Endodermal cell (in vitro differentiated cells): ENCODE data around the gene CNTN4. TPM values are rescaled to one million over a fixed set of nuclear protein-coding genes. Genes with fewer than 3 reads are reported as not detected.

ENCODE experiments used
- DNase-seq: peaks from one replicate; pipeline ENCODE4 v3.0.0-alpha.2; 2017
- H3K27ac ChIP-seq: 2 replicates; pipeline ENCODE4 v1.5.1; 2013; ENCODE audit warnings: mild to moderate bottlenecking, low read depth, low read length, moderate library complexity
- H3K27me3 ChIP-seq: 2 replicates; pipeline ENCODE4 v1.6.1; 2013; ENCODE audit warnings: mild to moderate bottlenecking, low read length, moderate library complexity; ENCODE audit not compliant: insufficient read depth, control insufficient read depth, poor library complexity, severe bottlenecking
- H3K36me3 ChIP-seq: 2 replicates; pipeline ENCODE4 v1.7.0; 2013; ENCODE audit warnings: mild to moderate bottlenecking, low read length, moderate library complexity; ENCODE audit not compliant: control insufficient read depth, insufficient read depth
- H3K4me1 ChIP-seq: one replicate; pipeline ENCODE4 v1.7.0; 2013; ENCODE audit warnings: low read length; ENCODE audit not compliant: control insufficient read depth, insufficient read depth
- H3K4me3 ChIP-seq: 2 replicates; pipeline ENCODE4 v1.5.1; 2013; ENCODE audit warnings: mild to moderate bottlenecking, low read length, moderate library complexity
- H3K9ac ChIP-seq: 2 replicates; pipeline ENCODE4 v1.6.1; 2013; ENCODE audit warnings: mild to moderate bottlenecking, low read length, moderate library complexity; ENCODE audit not compliant: poor library complexity, severe bottlenecking; ENCODE audit errors: extremely low read depth
- H3K9me3 ChIP-seq: 2 replicates; pipeline ENCODE4 v1.6.1; 2013; ENCODE audit warnings: mild to moderate bottlenecking, low read length, moderate library complexity; ENCODE audit not compliant: control insufficient read depth
- H3K27ac Mint-ChIP-seq: 2 replicates; pipeline ENCODE4 v1.8.0; 2020; ENCODE audit warnings: mixed read lengths
- H3K27me3 Mint-ChIP-seq: 2 replicates; pipeline ENCODE4 v1.8.0; 2021; ENCODE audit warnings: mild to moderate bottlenecking, mixed read lengths; ENCODE audit not compliant: insufficient read depth
- H3K36me3 Mint-ChIP-seq: 2 replicates; pipeline ENCODE4 v1.8.0; 2020; ENCODE audit warnings: low read depth, mixed read lengths
- H3K4me1 Mint-ChIP-seq: 2 replicates; pipeline ENCODE4 v1.8.0; 2020; ENCODE audit warnings: mixed read lengths
- H3K4me3 Mint-ChIP-seq: 2 replicates; pipeline ENCODE4 v1.8.0; 2020; ENCODE audit warnings: mild to moderate bottlenecking, moderate library complexity, mixed read lengths
- H3K9me3 Mint-ChIP-seq: 2 replicates; pipeline ENCODE4 v1.8.0; 2020; ENCODE audit warnings: mild to moderate bottlenecking, mixed read lengths
- CTCF ChIP-seq: fragments of 200-600 bp; sonication (generic); conservative IDR thresholded peaks from 2 replicates; pipeline ENCODE4 v1.5.0; 2021; ENCODE audit warnings: antibody characterized with exemption, mild to moderate bottlenecking
- WGBS, 2 experiments: methylation state at CpG; one replicate each; pipeline versions ENCODE4 v1.1.5 to v1.1.7; 2013; ENCODE audit warnings: missing lambda C conversion rate in 2 of 2, mixed read lengths in 1 of 2; ENCODE audit not compliant: insufficient coverage in 1 of 2, insufficient read length in 1 of 2; 5-methylcytosine and 5-hydroxymethylcytosine counted together
- total RNA-seq, 2 donors: library from RNA; stranded (reverse); fragmentation: NEBNext Ultra II Directional in 1 of 2; extraction: Animal tissue kit (Norgen Biotek cat#: 25700) in 1 of 2; gene quantifications; 2 replicates in 1 of 2; 3 replicates in 1 of 2; pipeline ENCODE4 v1.2.1, GENCODE V29; 2021

The CNTN4 gene
- total RNA-seq, 2 donors from 2014 or later: 10.8 to 11.1 TPM

- TF ChIP-seq CTCF: no peak
- Mint-ChIP-seq H3K9me3 (no peaks in the 10 kb centered on the region), H3K27ac (no peak overlapping the region), H3K27me3 (no peaks in the 10 kb centered on the region), H3K4me3 (no peak overlapping the region), H3K36me3 (no peaks in the 10 kb centered on the region), H3K4me1 (peaks cover 11% of the 10 kb centered on the region)
- Histone ChIP-seq H3K4me3 (no peak overlapping the region), H3K27ac (no peak overlapping the region), H3K9ac (no peak overlapping the region), H3K27me3 (no peaks in the 10 kb centered on the region), H3K4me1 (no peaks in the 10 kb centered on the region), H3K9me3 (no peaks in the 10 kb centered on the region), H3K36me3 (no peaks in the 10 kb centered on the region)
- no peak for DNase-seq
- WGBS, 2 experiments: 79 to 96% methylated on average over 4 to 7 of the region's 7 CpGs
These were observed 885.6 kb downstream of the CNTN4 start for GRCh38 chr3:2984005-2984830.

DNA sequence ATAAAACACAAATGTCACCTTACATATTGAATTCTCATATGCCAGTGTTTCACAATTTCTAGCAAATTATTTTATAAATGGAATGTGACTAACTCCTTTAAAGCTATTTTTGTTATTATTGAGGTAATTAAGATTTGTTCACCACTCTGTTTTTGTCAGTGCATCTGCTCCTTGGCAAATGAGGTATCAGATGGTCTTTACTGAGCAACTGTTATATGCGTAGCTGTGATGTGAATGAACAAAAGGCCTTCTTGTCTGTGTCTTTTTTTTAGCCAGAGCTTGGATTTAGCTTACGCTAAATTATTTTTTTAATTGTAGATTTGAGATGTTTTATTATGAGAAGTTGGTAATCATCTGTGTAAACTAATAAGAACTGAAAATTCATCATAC is 886.2 kb downstream of the CNTN4 start:
- no peak for TF ChIP-seq CTCF
- Mint-ChIP-seq H3K4me3 (no peak overlapping the region), H3K36me3 (no peaks in the 10 kb centered on the region), H3K27me3 (no peaks in the 10 kb centered on the region), H3K27ac (no peak overlapping the region), H3K4me1 (peaks cover 8% of the 10 kb centered on the region), H3K9me3 (no peaks in the 10 kb centered on the region)
- Histone ChIP-seq H3K27ac (no peak overlapping the region), H3K9me3 (no peaks in the 10 kb centered on the region), H3K9ac (no peak overlapping the region), H3K4me3 (no peak overlapping the region), H3K36me3 (no peaks in the 10 kb centered on the region), H3K4me1 (no peaks in the 10 kb centered on the region), H3K27me3 (no peaks in the 10 kb centered on the region)
- no peak for DNase-seq
- 100% methylated on average over 2 of the region's 2 CpGs; no CpG with 5 or more reads in 1 of the 2 experiments for WGBS, 2 experiments

DNA sequence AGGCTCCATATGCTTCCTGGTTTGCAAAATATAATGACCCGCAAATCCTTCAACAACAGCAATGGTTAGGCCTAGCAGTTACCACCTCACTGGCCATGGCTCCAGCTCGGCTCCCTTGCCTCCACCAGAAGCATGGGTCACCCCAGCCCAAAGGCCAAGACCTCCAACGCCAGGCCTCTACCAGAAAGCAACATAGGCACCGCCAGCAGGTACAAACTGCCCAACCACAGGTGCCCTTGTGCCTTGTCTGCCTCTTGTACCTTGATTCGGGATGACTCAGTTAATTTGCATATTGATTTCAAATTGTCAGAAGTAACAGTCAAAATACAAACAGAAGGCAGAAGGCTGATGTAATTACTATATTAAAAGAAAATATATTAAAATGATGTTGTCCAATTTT is 886.8 kb downstream of the CNTN4 start:
- Histone ChIP-seq H3K27me3 (no peaks in the 10 kb centered on the region), H3K36me3 (no peaks in the 10 kb centered on the region), H3K9me3 (no peaks in the 10 kb centered on the region), H3K4me3 (no peak overlapping the region), H3K27ac (no peak overlapping the region), H3K4me1 (no peaks in the 10 kb centered on the region), H3K9ac (no peak overlapping the region)
- H3K4me1 Mint-ChIP-seq: peaks cover 3% of the 10 kb centered on the region
- no peaks in the 10 kb centered on the region for H3K36me3 Mint-ChIP-seq
- H3K27ac Mint-ChIP-seq: no peak overlapping the region
- 95 to 100% methylated on average over 1 to 5 of the region's 5 CpGs for WGBS, 2 experiments
- no peak for DNase-seq
- H3K4me3 Mint-ChIP-seq: no peak overlapping the region
- no peaks in the 10 kb centered on the region for H3K9me3 Mint-ChIP-seq
- no peak for TF ChIP-seq CTCF
- H3K27me3 Mint-ChIP-seq: no peaks in the 10 kb centered on the region
